Suprapubic skin (tissue), 4 donors: ENCODE measurements around the gene IFNA7. TPM values are rescaled to one million over a fixed set of nuclear protein-coding genes. Genes with fewer than 3 reads are reported as not detected.
"Not testable (repeated sequence)": the region's sequence is repeated elsewhere in the genome, so short reads cannot be mapped to it uniquely, and the experiment has no call there.

Experiments used
- DNase-seq, 2 donors: peaks; one replicate each; pipeline ENCODE4 v3.0.0-alpha.2; 2019; ENCODE audit warnings: low spot score in 2 of 2
- H3K27ac ChIP-seq: fragments of 200-600 bp; sonication (generic); one replicate; pipeline ENCODE4 v1.5.1; 2019
- H3K27me3 ChIP-seq: fragments of 200-600 bp; sonication (generic); one replicate; pipeline ENCODE4 v1.5.1; 2019
- H3K36me3 ChIP-seq: fragments of 200-600 bp; sonication (generic); one replicate; pipeline ENCODE4 v1.5.1; 2019
- H3K4me1 ChIP-seq: fragments of 200-600 bp; sonication (generic); one replicate; pipeline ENCODE4 v1.5.1; 2019
- H3K4me3 ChIP-seq: fragments of 200-600 bp; sonication (generic); one replicate; pipeline ENCODE4 v1.5.1; 2019; ENCODE audit warnings: mild to moderate bottlenecking
- H3K9me3 ChIP-seq: fragments of 200-600 bp; sonication (generic); one replicate; pipeline ENCODE4 v1.5.1; 2019
- CTCF ChIP-seq, 2 donors: fragments of 200-600 bp in 1 of 2; fragments of 450-650 bp in 1 of 2; sonication (generic) in 1 of 2; IDR thresholded peaks; one replicate each; pipeline ENCODE4 v1.5.1; 2016 to 2019; ENCODE audit warnings: antibody characterized with exemption in 2 of 2, mild to moderate bottlenecking in 1 of 2, moderate library complexity in 1 of 2
- EP300 ChIP-seq: sonication (generic); formaldehyde crosslinking; IDR thresholded peaks from one replicate; pipeline ENCODE4 v1.6.1; 2017; ENCODE audit warnings: antibody characterized with exemption
- POLR2A ChIP-seq, 2 donors: fragments of 450-650 bp; IDR thresholded peaks; one replicate each; pipeline ENCODE4 v1.6.1; 2017; ENCODE audit warnings: antibody characterized with exemption in 2 of 2, mild to moderate bottlenecking in 2 of 2, moderate library complexity in 2 of 2
- POLR2AphosphoS5 ChIP-seq, 3 donors: sonication (generic); formaldehyde crosslinking; IDR thresholded peaks; one replicate each; pipeline ENCODE4 v1.6.1; 2017; ENCODE audit warnings: antibody characterized with exemption in 3 of 3
- WGBS: methylation state at CpG from one replicate; pipeline ENCODE4 v1.1.5; 2018; 5-methylcytosine and 5-hydroxymethylcytosine counted together
- total RNA-seq, 4 donors: library from RNA; depleted of rRNA; stranded (reverse); fragments of >200 nt; gene quantifications; one replicate each; pipeline ENCODE4 v1.1.0, GENCODE V29; 2016

IFNA7 gene
- total RNA-seq, 4 donors from 2014 or later: not detected

- no peak overlapping the region for H3K27ac ChIP-seq
- H3K9me3 ChIP-seq: no peaks in the 10 kb centered on the region
- H3K36me3 ChIP-seq: no peaks in the 10 kb centered on the region
- H3K4me1 ChIP-seq: no peaks in the 10 kb centered on the region
- no peaks in the 10 kb centered on the region for H3K27me3 ChIP-seq
- H3K4me3 ChIP-seq: no peak overlapping the region
- peak; percentile 27 to 55 for DNase-seq
- 96% methylated on average over 7 of the region's 7 CpGs for WGBS
- TF ChIP-seq EP300 (no peak), CTCF (IDR thresholded peaks at IDR 0.05) (no peak)
Observed at GRCh38 chr9:21210311-21210710, 8.3 kb upstream of the IFNA7 start.

- not testable (repeated sequence) for H3K4me3 ChIP-seq, H3K36me3 ChIP-seq, H3K9me3 ChIP-seq, H3K27ac ChIP-seq, H3K27me3 ChIP-seq, H3K4me1 ChIP-seq, DNase-seq
- 89% methylated on average over 3 of the region's 3 CpGs for WGBS
Observed at GRCh38 chr9:21207043-21207442, 5.0 kb upstream of the IFNA7 start, which contains the start of gene IFNA10. Gene IFNA10, minus strand, starts transcription at chr9:21207143. Its CDS starts 46 bp downstream, at chr9:21207097.

- H3K4me1 ChIP-seq: no peaks in the 10 kb centered on the region
- H3K9me3 ChIP-seq: no peaks in the 10 kb centered on the region
- no peak for DNase-seq
- no peak overlapping the region for H3K4me3 ChIP-seq
- H3K27me3 ChIP-seq: peaks cover 2% of the 10 kb centered on the region
- TF ChIP-seq POLR2AphosphoS5 (IDR thresholded peaks at IDR 0.05) (no peak), CTCF (IDR thresholded peaks at IDR 0.05) (no peak), POLR2A (IDR thresholded peaks at IDR 0.05) (no peak), EP300 (no peak)
- no peaks in the 10 kb centered on the region for H3K36me3 ChIP-seq
- no peak overlapping the region for H3K27ac ChIP-seq
Observed at GRCh38 chr9:21205204-21205603, 3.2 kb upstream of the IFNA7 start.

- H3K27ac ChIP-seq, H3K4me1 ChIP-seq, DNase-seq, H3K27me3 ChIP-seq, H3K36me3 ChIP-seq, H3K9me3 ChIP-seq, H3K4me3 ChIP-seq: not testable (repeated sequence)
- peak in 1 of 2 donors; percentile 32 for TF ChIP-seq CTCF (IDR thresholded peaks at IDR 0.05)
- WGBS: 40% methylated on average over 6 of the region's 6 CpGs
Observed at GRCh38 chr9:21194867-21195776, 6.9 kb downstream of the IFNA7 start.

- 94% methylated on average over 3 of the region's 3 CpGs for WGBS
- H3K27me3 ChIP-seq: not testable (repeated sequence)
Observed at GRCh38 chr9:21187487-21187886, 14.5 kb downstream of the IFNA7 start, which contains the start of gene IFNA4. Gene IFNA4, minus strand, starts transcription at chr9:21187587. Its CDS starts 56 bp downstream, at chr9:21187531.

GRCh38 chr9:21182810-21183736 lies 18.9 kb downstream of the IFNA7 start:
- not testable (repeated sequence) for H3K27ac ChIP-seq, H3K9me3 ChIP-seq, H3K27me3 ChIP-seq, H3K4me3 ChIP-seq, DNase-seq, H3K4me1 ChIP-seq, H3K36me3 ChIP-seq
- peak in 1 of 2 donors; percentile 15 for TF ChIP-seq CTCF (IDR thresholded peaks at IDR 0.05)
- 38% methylated on average over 4 of the region's 4 CpGs for WGBS

More at GRCh38 chr9:21187487-21187886, 14.5 kb downstream of the IFNA7 start, which contains the start of gene IFNA4:
- H3K4me3 ChIP-seq, H3K27ac ChIP-seq, DNase-seq, H3K36me3 ChIP-seq, H3K4me1 ChIP-seq, H3K9me3 ChIP-seq: not testable (repeated sequence)
